Measurements from ENCODE around the gene RBFOX2. TPM values are rescaled to one million over a fixed set of nuclear protein-coding genes. Genes with fewer than 3 reads are reported as not detected.

RBFOX2 gene
- total RNA-seq, 1 donor from 2014 or later = 210 TPM

- no peak for DNase-seq (ENCODE audit: low spot score in 2 of 2, unreplicated experiment in 2 of 2)
- no peak overlapping the region for H3K4me3 Mint-ChIP-seq
- no peaks in the 10 kb centered on the region for H3K27me3 Mint-ChIP-seq (ENCODE audit: low read depth)
- H3K27ac Mint-ChIP-seq = no peak overlapping the region
- peaks cover 15% of the 10 kb centered on the region for H3K36me3 Mint-ChIP-seq
- TF ChIP-seq CTCF (IDR thresholded peaks at IDR 0.05; ENCODE audit: unreplicated experiment) = no peak
- peaks cover 25% of the 10 kb centered on the region for H3K4me1 Mint-ChIP-seq
- no peaks in the 10 kb centered on the region for H3K9me3 Mint-ChIP-seq
Observed at GRCh38 chr22:35782504-35782903, 246.1 kb downstream of the RBFOX2 start.

- no peaks in the 10 kb centered on the region for H3K9me3 Mint-ChIP-seq
- peaks cover 25% of the 10 kb centered on the region for H3K4me1 Mint-ChIP-seq
- no peak overlapping the region for H3K27ac Mint-ChIP-seq
- H3K27me3 Mint-ChIP-seq (ENCODE audit: low read depth) = no peaks in the 10 kb centered on the region
- no peak for TF ChIP-seq CTCF (IDR thresholded peaks at IDR 0.05; ENCODE audit: unreplicated experiment)
- no peak for DNase-seq (ENCODE audit: low spot score in 2 of 2, unreplicated experiment in 2 of 2)
- no peak overlapping the region for H3K4me3 Mint-ChIP-seq
- H3K36me3 Mint-ChIP-seq = peaks cover 14% of the 10 kb centered on the region
Observed at GRCh38 chr22:35781898-35782297, 246.7 kb downstream of the RBFOX2 start.

GRCh38 chr22:35777335-35777975 is 251.2 kb downstream of the RBFOX2 start:
- H3K9me3 Mint-ChIP-seq = no peaks in the 10 kb centered on the region
- H3K4me3 Mint-ChIP-seq = no peak overlapping the region
- peaks cover 14% of the 10 kb centered on the region for H3K4me1 Mint-ChIP-seq
- H3K27me3 Mint-ChIP-seq (ENCODE audit: low read depth) = no peaks in the 10 kb centered on the region
- peak overlapping the region; percentile 11 for H3K27ac Mint-ChIP-seq
- no peak for TF ChIP-seq CTCF (IDR thresholded peaks at IDR 0.05; ENCODE audit: unreplicated experiment)
- peaks cover 9% of the 10 kb centered on the region for H3K36me3 Mint-ChIP-seq
- DNase-seq (ENCODE audit: low spot score in 2 of 2, unreplicated experiment in 2 of 2) = no peak

GRCh38 chr22:35775339-35775738 is 253.3 kb downstream of the RBFOX2 start:
- TF ChIP-seq CTCF (IDR thresholded peaks at IDR 0.05; ENCODE audit: unreplicated experiment) = no peak
- Mint-ChIP-seq H3K4me3 (no peak overlapping the region), H3K27me3 (ENCODE audit: low read depth) (no peaks in the 10 kb centered on the region), H3K4me1 (peaks cover 13% of the 10 kb centered on the region), H3K9me3 (no peaks in the 10 kb centered on the region), H3K27ac (no peak overlapping the region), H3K36me3 (peaks cover 6% of the 10 kb centered on the region)
- no peak for DNase-seq (ENCODE audit: low spot score in 2 of 2, unreplicated experiment in 2 of 2)

DNA sequence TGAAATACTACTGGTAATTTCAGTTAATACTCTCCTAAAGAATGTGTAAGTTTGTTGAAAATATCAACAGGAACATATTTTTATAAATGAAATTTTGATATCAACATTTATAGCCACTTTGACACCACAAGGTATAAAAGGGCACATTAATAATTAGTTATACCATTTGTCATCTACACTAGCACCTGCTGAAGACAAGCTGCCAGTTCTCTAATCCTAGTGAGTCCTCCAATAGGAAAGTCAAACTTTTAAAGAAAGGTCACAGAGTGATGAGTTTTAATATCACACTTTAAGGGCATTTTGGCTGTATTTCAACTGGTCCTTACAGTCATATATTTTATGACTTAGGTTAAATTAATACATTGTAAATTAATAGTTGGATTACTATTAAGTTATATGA is 258.6 kb downstream of the RBFOX2 start:
- no peaks in the 10 kb centered on the region for H3K9me3 Mint-ChIP-seq
- H3K4me1 Mint-ChIP-seq = peaks cover 7% of the 10 kb centered on the region
- peaks cover 1% of the 10 kb centered on the region for H3K36me3 Mint-ChIP-seq
- TF ChIP-seq CTCF (IDR thresholded peaks at IDR 0.05; ENCODE audit: unreplicated experiment) = no peak
- no peak for DNase-seq (ENCODE audit: low spot score in 2 of 2, unreplicated experiment in 2 of 2)
- H3K27me3 Mint-ChIP-seq (ENCODE audit: low read depth) = no peaks in the 10 kb centered on the region
- H3K4me3 Mint-ChIP-seq = no peak overlapping the region
- H3K27ac Mint-ChIP-seq = no peak overlapping the region
